Panc1 (cell line): ENCODE results near the gene MND1. TPM values are rescaled to one million over a fixed set of nuclear protein-coding genes. Genes with fewer than 3 reads are reported as not detected.

Source experiments
- ATAC-seq: fragments of 200-7000 bp; cut with Tn5 transposase; 2 replicates; pipeline ENCODE4 v1.9.1; 2020; ENCODE audit warnings: mild to moderate bottlenecking, moderate library complexity
- BruUV-seq: library from RNA; stranded (reverse); fragments of 400-500 nt; replicated peaks from 2 replicates; lab custom pipeline; 2021; lab: Mats Ljungman, UMichigan
- CTCF ChIA-PET: fragments of 300-600 bp; sonication (Branson Sonifier 250); formaldehyde crosslinking; loops from one replicate; lab custom pipeline; 2022; ENCODE audit warnings: antibody characterized with exemption; lab: Charles Lee
- POLR2A ChIA-PET: fragments of 300-600 bp; sonication (Branson Sonifier 250); formaldehyde crosslinking; loops from one replicate; lab custom pipeline; 2022; ENCODE audit warnings: antibody characterized with exemption; lab: Charles Lee
- DNase-seq: peaks from one replicate; pipeline ENCODE4 v3.0.0-alpha.2; 2010; ENCODE audit warnings: low read depth, low spot score
- H3K27ac ChIP-seq: 2 replicates; pipeline ENCODE4 v1.5.1; 2011; ENCODE audit warnings: mild to moderate bottlenecking, low read length, inconsistent platforms
- H3K27me3 ChIP-seq: fragments of 200-500 bp; sonication (Bioruptor generic); 2 replicates; pipeline ENCODE4 v1.6.0; 2014; ENCODE audit warnings: low read length, inconsistent platforms; ENCODE audit not compliant: control insufficient read depth, insufficient read depth
- H3K36me3 ChIP-seq: fragments of 200-500 bp; sonication (Bioruptor generic); 2 replicates; pipeline ENCODE4 v1.5.1; 2014; ENCODE audit warnings: inconsistent platforms, mild to moderate bottlenecking, low read length, moderate library complexity; ENCODE audit not compliant: control insufficient read depth, insufficient read depth
- H3K4me1 ChIP-seq: 2 replicates; pipeline ENCODE4 v1.5.1; 2011; ENCODE audit warnings: inconsistent platforms, mild to moderate bottlenecking, low read length, moderate library complexity; ENCODE audit not compliant: control insufficient read depth, insufficient read depth
- H3K4me3 ChIP-seq, 2 experiments: 2 replicates each; pipeline ENCODE4 v1.5.1; 2011 to 2012; ENCODE audit warnings: low read depth in 2 of 2, low read length in 2 of 2, mild to moderate bottlenecking in 2 of 2, inconsistent platforms in 1 of 2, moderate library complexity in 1 of 2
- H3K9me3 ChIP-seq: fragments of 200-500 bp; sonication (Bioruptor generic); 2 replicates; pipeline ENCODE4 v1.5.1; 2014; ENCODE audit warnings: low read depth, mild to moderate bottlenecking, inconsistent platforms, low read length, moderate library complexity; ENCODE audit not compliant: control insufficient read depth, insufficient read depth
- POLR2AphosphoS5 ChIP-seq: IDR thresholded peaks from 2 replicates; pipeline ENCODE4 v1.6.1; 2012; ENCODE audit warnings: mild to moderate bottlenecking, low read depth, low read length, moderate library complexity
- SIN3A ChIP-seq: IDR thresholded peaks from 2 replicates; pipeline ENCODE4 v1.6.1; 2012; ENCODE audit warnings: low read depth, mild to moderate bottlenecking, low read length, moderate library complexity, borderline replicate concordance; ENCODE audit not compliant: insufficient read depth
- TCF7L2 ChIP-seq: IDR thresholded peaks from 2 replicates; pipeline ENCODE4 v1.6.1; 2011; ENCODE audit warnings: mild to moderate bottlenecking, low read depth, low read length, inconsistent platforms
- in situ Hi-C: cut with HindIII; loops from 2 replicates; pipeline ENCODE4 v1.10.0; 2016; ENCODE audit warnings: low sequenced_read_pairs, low pct_unique_long_range_greater_than_20kb
- intact Hi-C: fragments of 100-400 bp; cut with micrococcal nuclease; formaldehyde crosslinking; loops from one replicate; pipeline ENCODE4 v1.10.0; 2022; ENCODE audit not compliant: unreplicated experiment
- total RNA-seq: library from RNA; stranded (reverse); gene quantifications from one replicate; pipeline ENCODE4 v1.2.1, GENCODE V29; 2021; ENCODE audit not compliant: unreplicated experiment
- TF ChIP-seq, protein P1 (sequence below): fragments of 450-650 bp; IDR thresholded peaks from 2 replicates; pipeline ENCODE4 v1.5.1; 2017; ENCODE audit warnings: mild to moderate bottlenecking
- TF ChIP-seq, protein P2 (sequence below), 2 experiments: IDR thresholded peaks; 2 replicates each; pipeline ENCODE4 v1.6.1; 2011 to 2012; ENCODE audit warnings: low read depth in 2 of 2, control low read depth in 1 of 2, low read length in 1 of 2, mild to moderate bottlenecking in 1 of 2, moderate library complexity in 1 of 2; ENCODE audit not compliant: insufficient read depth in 1 of 2

The MND1 gene
- total RNA-seq, 1 experiment from 2014 or later: 9.4 TPM

GRCh38 chr4:153408932-153409331, 64.4 kb downstream of the MND1 start:
- Histone ChIP-seq H3K36me3 (no peaks in the 10 kb centered on the region; the same call in 1 of the 2 replicates), H3K9me3 (no peaks in the 10 kb centered on the region), H3K4me1 (no peaks in the 10 kb centered on the region), H3K27me3 (no peaks in the 10 kb centered on the region), H3K27ac (no peak overlapping the region), H3K4me3 (no peak overlapping the region)
- DNase-seq (no peak), ATAC-seq (no peak)
- ChIA-PET CTCF (no interaction called here), POLR2A (interaction anchor here (0.5 kb wide), 1 partner anchor 45 kb away, joined by 3 read pairs; no protein-coding TSS in a partner anchor)
- TF ChIP-seq, protein P1, sequence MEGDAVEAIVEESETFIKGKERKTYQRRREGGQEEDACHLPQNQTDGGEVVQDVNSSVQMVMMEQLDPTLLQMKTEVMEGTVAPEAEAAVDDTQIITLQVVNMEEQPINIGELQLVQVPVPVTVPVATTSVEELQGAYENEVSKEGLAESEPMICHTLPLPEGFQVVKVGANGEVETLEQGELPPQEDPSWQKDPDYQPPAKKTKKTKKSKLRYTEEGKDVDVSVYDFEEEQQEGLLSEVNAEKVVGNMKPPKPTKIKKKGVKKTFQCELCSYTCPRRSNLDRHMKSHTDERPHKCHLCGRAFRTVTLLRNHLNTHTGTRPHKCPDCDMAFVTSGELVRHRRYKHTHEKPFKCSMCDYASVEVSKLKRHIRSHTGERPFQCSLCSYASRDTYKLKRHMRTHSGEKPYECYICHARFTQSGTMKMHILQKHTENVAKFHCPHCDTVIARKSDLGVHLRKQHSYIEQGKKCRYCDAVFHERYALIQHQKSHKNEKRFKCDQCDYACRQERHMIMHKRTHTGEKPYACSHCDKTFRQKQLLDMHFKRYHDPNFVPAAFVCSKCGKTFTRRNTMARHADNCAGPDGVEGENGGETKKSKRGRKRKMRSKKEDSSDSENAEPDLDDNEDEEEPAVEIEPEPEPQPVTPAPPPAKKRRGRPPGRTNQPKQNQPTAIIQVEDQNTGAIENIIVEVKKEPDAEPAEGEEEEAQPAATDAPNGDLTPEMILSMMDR: no peak
- no peak for TF ChIP-seq TCF7L2
- TF ChIP-seq, protein P2, sequence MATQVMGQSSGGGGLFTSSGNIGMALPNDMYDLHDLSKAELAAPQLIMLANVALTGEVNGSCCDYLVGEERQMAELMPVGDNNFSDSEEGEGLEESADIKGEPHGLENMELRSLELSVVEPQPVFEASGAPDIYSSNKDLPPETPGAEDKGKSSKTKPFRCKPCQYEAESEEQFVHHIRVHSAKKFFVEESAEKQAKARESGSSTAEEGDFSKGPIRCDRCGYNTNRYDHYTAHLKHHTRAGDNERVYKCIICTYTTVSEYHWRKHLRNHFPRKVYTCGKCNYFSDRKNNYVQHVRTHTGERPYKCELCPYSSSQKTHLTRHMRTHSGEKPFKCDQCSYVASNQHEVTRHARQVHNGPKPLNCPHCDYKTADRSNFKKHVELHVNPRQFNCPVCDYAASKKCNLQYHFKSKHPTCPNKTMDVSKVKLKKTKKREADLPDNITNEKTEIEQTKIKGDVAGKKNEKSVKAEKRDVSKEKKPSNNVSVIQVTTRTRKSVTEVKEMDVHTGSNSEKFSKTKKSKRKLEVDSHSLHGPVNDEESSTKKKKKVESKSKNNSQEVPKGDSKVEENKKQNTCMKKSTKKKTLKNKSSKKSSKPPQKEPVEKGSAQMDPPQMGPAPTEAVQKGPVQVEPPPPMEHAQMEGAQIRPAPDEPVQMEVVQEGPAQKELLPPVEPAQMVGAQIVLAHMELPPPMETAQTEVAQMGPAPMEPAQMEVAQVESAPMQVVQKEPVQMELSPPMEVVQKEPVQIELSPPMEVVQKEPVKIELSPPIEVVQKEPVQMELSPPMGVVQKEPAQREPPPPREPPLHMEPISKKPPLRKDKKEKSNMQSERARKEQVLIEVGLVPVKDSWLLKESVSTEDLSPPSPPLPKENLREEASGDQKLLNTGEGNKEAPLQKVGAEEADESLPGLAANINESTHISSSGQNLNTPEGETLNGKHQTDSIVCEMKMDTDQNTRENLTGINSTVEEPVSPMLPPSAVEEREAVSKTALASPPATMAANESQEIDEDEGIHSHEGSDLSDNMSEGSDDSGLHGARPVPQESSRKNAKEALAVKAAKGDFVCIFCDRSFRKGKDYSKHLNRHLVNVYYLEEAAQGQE (IDR thresholded peaks at IDR 0.05; ENCODE audit: insufficient read depth in 1 of 2, low read depth in 2 of 2, low read length in 1 of 2): no peak
- no peak for TF ChIP-seq SIN3A
- no peak for TF ChIP-seq POLR2AphosphoS5
- in situ Hi-C loops: no loop called here
- no TSS peak for BruUV-seq
- intact Hi-C loops: no loop called here

DNA sequence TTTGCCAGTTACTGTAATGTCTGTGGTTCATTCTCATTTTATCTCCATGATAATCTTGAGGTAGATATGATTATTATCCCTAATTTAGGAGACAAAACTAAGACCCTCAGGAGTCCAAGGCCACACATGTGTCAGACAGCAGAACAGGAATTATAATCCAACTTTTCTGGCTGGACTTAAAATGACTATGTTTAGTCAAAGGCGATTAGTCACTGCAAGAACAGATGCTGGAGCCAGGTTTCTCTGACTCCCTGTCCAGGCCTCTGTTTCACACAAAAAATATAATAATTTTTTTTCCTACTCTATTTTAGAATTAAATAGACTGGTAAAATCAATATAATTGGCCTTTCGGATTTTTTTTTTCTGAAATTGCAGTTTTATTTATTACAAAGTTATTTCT, 64.9 kb downstream of the MND1 start:
- H3K36me3 ChIP-seq: no peaks in the 10 kb centered on the region; the same call in 1 of the 2 replicates
- H3K27ac ChIP-seq: no peak overlapping the region
- DNase-seq: no peak
- H3K4me1 ChIP-seq: no peaks in the 10 kb centered on the region
- CTCF ChIA-PET: no interaction called here
- BruUV-seq: no TSS peak
- H3K4me3 ChIP-seq: no peak overlapping the region
- POLR2A ChIA-PET: no interaction called here
- ATAC-seq: no peak
- intact Hi-C loops (no loop called here), in situ Hi-C loops (no loop called here)
- no peaks in the 10 kb centered on the region for H3K27me3 ChIP-seq
- TF ChIP-seq, protein P1: no peak
- TF ChIP-seq, protein P2 (IDR thresholded peaks at IDR 0.05; ENCODE audit: insufficient read depth in 1 of 2, low read depth in 2 of 2, low read length in 1 of 2): no peak
- TF ChIP-seq SIN3A (no peak), POLR2AphosphoS5 (no peak), TCF7L2 (no peak)
- no peaks in the 10 kb centered on the region for H3K9me3 ChIP-seq
